Sigmoid colon (tissue), 4 donors: ENCODE data around the gene NUTM2D.
"Not testable (repeated sequence)": the region's sequence is repeated elsewhere in the genome, so short reads cannot be mapped to it uniquely, and the experiment has no call there.

ENCODE experiments used
- EP300 ChIP-seq, 4 donors: sonication (generic); formaldehyde crosslinking; IDR thresholded peaks; one replicate each; pipeline ENCODE4 v1.6.1; 2017; ENCODE audit warnings: antibody characterized with exemption in 4 of 4
- POLR2A ChIP-seq, 2 donors: fragments of 450-650 bp; IDR thresholded peaks; one replicate each; pipeline ENCODE4 v1.6.1; 2016; ENCODE audit warnings: antibody characterized with exemption in 2 of 2, mild to moderate bottlenecking in 2 of 2, moderate library complexity in 2 of 2
- POLR2AphosphoS5 ChIP-seq, 4 donors: sonication (generic); formaldehyde crosslinking; IDR thresholded peaks; one replicate each; pipeline ENCODE4 v1.6.1; 2017; ENCODE audit warnings: antibody characterized with exemption in 4 of 4
- TF ChIP-seq, protein P1 (sequence below), 4 experiments: fragments of 450-650 bp in 3 of 4; fragments of 200-600 bp in 1 of 4; IDR thresholded peaks; one replicate each; pipeline ENCODE4 v1.5.1; 2016 to 2019; ENCODE audit warnings: antibody characterized with exemption in 4 of 4, mild to moderate bottlenecking in 3 of 4, moderate library complexity in 2 of 4

DNA sequence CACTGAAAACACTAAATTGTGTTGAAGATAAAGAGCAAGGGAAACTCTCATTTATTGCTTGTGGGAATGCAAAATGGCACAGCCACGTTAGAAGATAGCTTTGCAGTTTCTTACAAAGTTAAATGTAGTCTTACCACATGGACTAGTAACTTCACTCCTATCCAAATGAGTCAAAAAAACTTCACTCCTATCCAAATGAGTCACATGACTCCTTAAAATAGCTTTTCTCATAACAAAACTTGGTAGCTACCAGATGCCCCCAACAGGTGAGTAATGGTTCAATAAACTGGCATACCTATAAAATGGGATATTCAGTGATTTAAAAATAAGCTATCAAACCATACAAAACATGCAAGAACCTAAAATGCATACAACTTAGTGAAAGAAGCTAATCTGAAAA, 36.0 kb upstream of the NUTM2D start:
- TF ChIP-seq POLR2AphosphoS5, POLR2A, EP300 (IDR thresholded peaks at IDR 0.05): not testable (repeated sequence)
- TF ChIP-seq, protein P1, sequence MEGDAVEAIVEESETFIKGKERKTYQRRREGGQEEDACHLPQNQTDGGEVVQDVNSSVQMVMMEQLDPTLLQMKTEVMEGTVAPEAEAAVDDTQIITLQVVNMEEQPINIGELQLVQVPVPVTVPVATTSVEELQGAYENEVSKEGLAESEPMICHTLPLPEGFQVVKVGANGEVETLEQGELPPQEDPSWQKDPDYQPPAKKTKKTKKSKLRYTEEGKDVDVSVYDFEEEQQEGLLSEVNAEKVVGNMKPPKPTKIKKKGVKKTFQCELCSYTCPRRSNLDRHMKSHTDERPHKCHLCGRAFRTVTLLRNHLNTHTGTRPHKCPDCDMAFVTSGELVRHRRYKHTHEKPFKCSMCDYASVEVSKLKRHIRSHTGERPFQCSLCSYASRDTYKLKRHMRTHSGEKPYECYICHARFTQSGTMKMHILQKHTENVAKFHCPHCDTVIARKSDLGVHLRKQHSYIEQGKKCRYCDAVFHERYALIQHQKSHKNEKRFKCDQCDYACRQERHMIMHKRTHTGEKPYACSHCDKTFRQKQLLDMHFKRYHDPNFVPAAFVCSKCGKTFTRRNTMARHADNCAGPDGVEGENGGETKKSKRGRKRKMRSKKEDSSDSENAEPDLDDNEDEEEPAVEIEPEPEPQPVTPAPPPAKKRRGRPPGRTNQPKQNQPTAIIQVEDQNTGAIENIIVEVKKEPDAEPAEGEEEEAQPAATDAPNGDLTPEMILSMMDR (IDR thresholded peaks at IDR 0.05) = not testable (repeated sequence)
